ENCODE measurements around the gene MIA3. TPM values are rescaled to one million over a fixed set of nuclear protein-coding genes. Genes with fewer than 3 reads are reported as not detected.

The MIA3 gene
- total RNA-seq, 2 donors from 2014 or later, result 34.4 to 53.9 TPM

GRCh38 chr1:222697826-222698225 is 79.9 kb downstream of the MIA3 start:
- Histone ChIP-seq H3K27ac (no peak overlapping the region), H3K9me3 (no peaks in the 10 kb centered on the region), H3K4me3 (no peak overlapping the region), H3K36me3 (no peaks in the 10 kb centered on the region), H3K4me1 (no peaks in the 10 kb centered on the region), H3K27me3 (no peaks in the 10 kb centered on the region)
- no peak for DNase-seq (ENCODE audit: low spot score)
- TF ChIP-seq, protein P1, sequence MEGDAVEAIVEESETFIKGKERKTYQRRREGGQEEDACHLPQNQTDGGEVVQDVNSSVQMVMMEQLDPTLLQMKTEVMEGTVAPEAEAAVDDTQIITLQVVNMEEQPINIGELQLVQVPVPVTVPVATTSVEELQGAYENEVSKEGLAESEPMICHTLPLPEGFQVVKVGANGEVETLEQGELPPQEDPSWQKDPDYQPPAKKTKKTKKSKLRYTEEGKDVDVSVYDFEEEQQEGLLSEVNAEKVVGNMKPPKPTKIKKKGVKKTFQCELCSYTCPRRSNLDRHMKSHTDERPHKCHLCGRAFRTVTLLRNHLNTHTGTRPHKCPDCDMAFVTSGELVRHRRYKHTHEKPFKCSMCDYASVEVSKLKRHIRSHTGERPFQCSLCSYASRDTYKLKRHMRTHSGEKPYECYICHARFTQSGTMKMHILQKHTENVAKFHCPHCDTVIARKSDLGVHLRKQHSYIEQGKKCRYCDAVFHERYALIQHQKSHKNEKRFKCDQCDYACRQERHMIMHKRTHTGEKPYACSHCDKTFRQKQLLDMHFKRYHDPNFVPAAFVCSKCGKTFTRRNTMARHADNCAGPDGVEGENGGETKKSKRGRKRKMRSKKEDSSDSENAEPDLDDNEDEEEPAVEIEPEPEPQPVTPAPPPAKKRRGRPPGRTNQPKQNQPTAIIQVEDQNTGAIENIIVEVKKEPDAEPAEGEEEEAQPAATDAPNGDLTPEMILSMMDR (IDR thresholded peaks at IDR 0.05), result no peak

DNA sequence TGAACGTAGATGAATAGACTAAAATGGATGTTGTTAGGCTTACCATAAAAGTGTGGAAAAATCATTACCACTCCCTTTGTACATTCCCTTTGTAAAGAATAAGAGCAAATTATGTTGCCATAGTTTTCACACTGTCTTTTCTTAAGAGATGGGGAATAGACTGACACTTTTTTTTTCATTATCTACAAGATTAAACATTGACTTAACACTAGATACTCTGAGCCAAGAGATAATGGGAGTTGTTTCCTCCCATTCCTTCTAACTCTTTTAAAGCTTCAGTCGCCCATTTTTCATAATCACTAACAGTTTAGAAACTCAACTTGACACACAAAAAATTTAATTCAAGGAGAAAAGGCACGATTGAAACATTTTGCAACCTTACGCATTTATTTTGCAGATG is 84.3 kb downstream of the MIA3 start:
- no peaks in the 10 kb centered on the region for H3K27me3 ChIP-seq
- H3K27ac ChIP-seq, result no peak overlapping the region
- no peak for DNase-seq (ENCODE audit: low spot score)
- TF ChIP-seq, protein P1 (IDR thresholded peaks at IDR 0.05), result no peak
- H3K9me3 ChIP-seq, result no peaks in the 10 kb centered on the region
- H3K4me1 ChIP-seq, result no peaks in the 10 kb centered on the region
- no peaks in the 10 kb centered on the region for H3K36me3 ChIP-seq
- H3K4me3 ChIP-seq, result no peak overlapping the region

DNA sequence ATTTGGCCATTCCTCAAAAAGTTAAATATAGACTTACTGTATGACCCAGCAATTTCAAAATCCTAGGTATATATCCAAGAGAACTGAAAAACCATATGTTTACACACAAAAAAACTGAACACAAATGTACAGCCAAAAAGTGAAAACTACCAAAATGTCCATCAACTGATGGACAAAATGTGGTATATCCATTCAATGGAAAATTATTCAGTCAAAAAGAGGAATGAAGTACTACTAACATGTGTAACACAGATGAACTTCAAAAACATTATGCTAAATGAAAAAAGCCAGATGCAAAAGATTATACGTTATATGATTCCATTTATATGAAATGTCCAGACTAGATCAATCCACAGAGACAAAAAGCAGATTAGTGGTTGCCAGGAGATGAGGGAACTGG is 86.4 kb downstream of the MIA3 start:
- Histone ChIP-seq H3K9me3 (no peaks in the 10 kb centered on the region), H3K4me3 (no peak overlapping the region), H3K36me3 (no peaks in the 10 kb centered on the region), H3K4me1 (no peaks in the 10 kb centered on the region), H3K27me3 (no peaks in the 10 kb centered on the region), H3K27ac (no peak overlapping the region)
- no peak for DNase-seq (ENCODE audit: low spot score)
- TF ChIP-seq, protein P1 (IDR thresholded peaks at IDR 0.05), result no peak

- Histone ChIP-seq H3K36me3 (no peaks in the 10 kb centered on the region), H3K9me3 (no peaks in the 10 kb centered on the region), H3K4me3 (no peak overlapping the region), H3K4me1 (peaks cover 0 to 18% of the 10 kb centered on the region in 2 donors), H3K27ac (no peak overlapping the region), H3K27me3 (no peaks in the 10 kb centered on the region)
- DNase-seq (ENCODE audit: low spot score), result no peak
- TF ChIP-seq, protein P1 (IDR thresholded peaks at IDR 0.05), result no peak
Observed at GRCh38 chr1:222706815-222707214, 88.9 kb downstream of the MIA3 start.

DNA sequence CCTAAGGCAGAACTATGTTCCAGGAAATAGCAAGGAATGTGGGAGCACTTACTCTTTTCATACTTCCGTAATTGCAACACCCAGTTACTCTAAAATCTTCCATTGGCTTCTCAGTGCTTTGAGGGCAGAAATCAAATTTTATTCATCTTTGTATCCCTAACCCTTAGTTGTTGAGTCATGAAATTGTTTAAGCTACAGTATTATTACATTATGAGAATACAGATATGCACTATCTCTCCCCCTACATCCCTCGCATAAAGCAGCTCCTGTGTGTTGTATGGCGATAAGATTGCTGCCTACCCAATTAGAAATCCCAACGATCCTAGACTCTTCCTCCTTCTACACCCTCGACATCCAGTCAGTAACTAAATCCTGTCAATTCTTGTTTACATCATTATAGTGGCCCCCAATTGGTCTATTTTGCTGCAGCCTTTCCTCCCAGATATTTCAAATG is 91.8 kb downstream of the MIA3 start:
- Histone ChIP-seq H3K36me3 (no peaks in the 10 kb centered on the region), H3K4me1 (peaks cover 0 to 18% of the 10 kb centered on the region in 2 donors), H3K27me3 (no peaks in the 10 kb centered on the region), H3K27ac (no peak overlapping the region), H3K9me3 (no peaks in the 10 kb centered on the region), H3K4me3 (no peak overlapping the region)
- no peak for DNase-seq (ENCODE audit: low spot score)
- TF ChIP-seq, protein P1 (IDR thresholded peaks at IDR 0.05), result no peak
